Progenitor cell of endocrine pancreas (in vitro differentiated cells): ENCODE data around the gene RCOR1. TPM values are rescaled to one million over a fixed set of nuclear protein-coding genes. Genes with fewer than 3 reads are reported as not detected.
A peak's percentile ranks its signal among the peaks of the same experiment; 100 is the strongest.

Experiments used
- DNase-seq: peaks from one replicate; pipeline ENCODE4 v3.0.0; 2021; ENCODE audit warnings: low spot score; ENCODE audit not compliant: unreplicated experiment
- H3K27ac Mint-ChIP-seq: 2 replicates; pipeline ENCODE4 v1.8.0; 2021; ENCODE audit warnings: mild to moderate bottlenecking, moderate library complexity, mixed read lengths
- H3K27me3 Mint-ChIP-seq: 2 replicates; pipeline ENCODE4 v1.8.0; 2021; ENCODE audit warnings: mixed read lengths
- H3K36me3 Mint-ChIP-seq: 2 replicates; pipeline ENCODE4 v1.8.0; 2022; ENCODE audit warnings: mixed read lengths; ENCODE audit not compliant: insufficient read depth
- H3K4me1 Mint-ChIP-seq: 2 replicates; pipeline ENCODE4 v1.8.0; 2021; ENCODE audit warnings: low read depth, mixed read lengths
- H3K4me3 Mint-ChIP-seq: 2 replicates; pipeline ENCODE4 v1.8.0; 2021; ENCODE audit warnings: low read depth, mild to moderate bottlenecking, moderate library complexity, mixed read lengths
- H3K9me3 Mint-ChIP-seq: 2 replicates; pipeline ENCODE4 v1.8.0; 2021; ENCODE audit warnings: low read depth, mixed read lengths
- CTCF ChIP-seq: fragments of 200-600 bp; sonication (generic); IDR thresholded peaks from one replicate; pipeline ENCODE4 v1.5.0; 2021; ENCODE audit warnings: antibody characterized with exemption, mild to moderate bottlenecking; ENCODE audit not compliant: unreplicated experiment
- total RNA-seq: library from RNA; stranded (reverse); gene quantifications from 2 replicates; pipeline ENCODE4 v1.2.1, GENCODE V29; 2021

RCOR1 gene
- total RNA-seq, 1 donor from 2014 or later, result 41.9 TPM

GRCh38 chr14:102675396-102675795 is 82.9 kb downstream of the RCOR1 start:
- Mint-ChIP-seq H3K9me3 (peaks cover 14% of the 10 kb centered on the region), H3K27ac (peak overlapping the region; percentile 98), H3K4me1 (no peaks in the 10 kb centered on the region), H3K4me3 (no peak overlapping the region), H3K27me3 (no peaks in the 10 kb centered on the region), H3K36me3 (peaks cover 27% of the 10 kb centered on the region)
- TF ChIP-seq CTCF, result no peak
- DNase-seq, result no peak

DNA sequence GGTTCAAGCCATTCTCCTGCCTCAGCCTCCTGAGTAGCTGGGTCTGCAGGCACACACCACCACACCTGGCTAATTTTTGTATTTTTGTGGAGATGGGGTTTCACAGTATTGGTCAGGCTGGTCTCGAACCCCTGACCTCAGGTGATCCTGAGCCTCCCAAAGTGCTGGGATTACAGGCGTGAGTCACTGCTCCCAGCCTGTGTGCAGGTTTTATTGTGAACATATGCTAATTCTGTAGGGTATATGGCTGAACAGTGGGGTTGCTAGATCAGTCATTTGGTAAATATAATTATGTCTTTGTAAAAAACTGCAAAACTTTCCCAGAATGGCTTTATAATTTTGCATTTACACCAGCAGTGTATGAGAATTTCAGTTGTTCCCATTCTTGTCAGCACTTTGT is 85.9 kb downstream of the RCOR1 start:
- H3K27me3 Mint-ChIP-seq, result no peaks in the 10 kb centered on the region
- H3K27ac Mint-ChIP-seq, result peak overlapping the region; percentile 62
- no peak for TF ChIP-seq CTCF
- no peak overlapping the region for H3K4me3 Mint-ChIP-seq
- DNase-seq, result no peak
- H3K36me3 Mint-ChIP-seq, result peaks cover 23% of the 10 kb centered on the region
- peaks cover 7% of the 10 kb centered on the region for H3K9me3 Mint-ChIP-seq
- H3K4me1 Mint-ChIP-seq, result peaks cover 6% of the 10 kb centered on the region

DNA sequence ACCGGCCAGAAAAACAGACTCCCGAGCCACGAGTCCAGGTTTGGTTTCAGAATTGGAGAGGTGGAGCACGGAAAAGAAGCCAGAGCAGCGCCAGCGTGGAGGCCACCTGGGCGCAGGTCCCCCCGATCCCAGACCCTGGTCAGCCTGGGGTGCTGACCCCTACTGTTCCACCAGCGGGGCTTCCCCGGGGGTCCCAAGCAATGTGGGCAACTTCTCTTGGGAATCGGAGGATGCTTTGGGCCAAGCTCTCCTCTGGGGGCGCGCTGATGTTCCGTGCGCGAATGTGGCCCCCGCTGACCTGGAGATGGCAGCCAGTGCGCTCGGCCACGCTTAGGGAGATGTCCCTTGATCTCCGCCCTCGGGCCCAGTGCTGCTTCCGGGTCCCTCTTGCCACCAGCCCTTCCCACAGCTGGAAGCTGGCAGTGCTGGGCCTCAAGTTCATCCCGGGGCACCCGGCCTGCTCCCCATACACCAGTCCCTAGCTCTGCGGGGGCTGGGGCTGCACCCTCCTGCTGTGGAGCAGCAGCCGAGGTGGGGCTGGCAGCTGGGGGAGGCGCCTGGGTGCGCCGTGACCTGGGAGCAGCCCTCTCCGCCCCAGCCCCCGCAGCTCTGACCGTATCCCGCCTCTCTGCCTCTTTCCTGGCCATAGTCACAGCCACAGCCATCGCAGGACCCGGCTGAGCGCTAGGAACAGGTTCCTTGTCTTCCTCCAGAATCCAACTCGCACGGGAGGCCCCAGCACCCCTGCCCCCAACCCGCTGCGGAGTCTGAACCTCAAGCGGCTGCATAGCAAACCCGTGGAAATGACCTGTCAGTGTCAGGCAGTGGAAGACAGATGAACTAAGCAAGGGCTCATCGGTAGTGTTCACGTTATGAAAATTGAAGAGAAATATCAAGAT is 91.2 kb downstream of the RCOR1 start:
- H3K27ac Mint-ChIP-seq, result peak overlapping the region; percentile 82
- no peak for DNase-seq
- peak overlapping the region; percentile 31 for H3K4me3 Mint-ChIP-seq
- H3K27me3 Mint-ChIP-seq, result no peaks in the 10 kb centered on the region
- H3K9me3 Mint-ChIP-seq, result no peaks in the 10 kb centered on the region
- no peak for TF ChIP-seq CTCF
- peaks cover 10% of the 10 kb centered on the region for H3K36me3 Mint-ChIP-seq
- peaks cover 21% of the 10 kb centered on the region for H3K4me1 Mint-ChIP-seq

DNA sequence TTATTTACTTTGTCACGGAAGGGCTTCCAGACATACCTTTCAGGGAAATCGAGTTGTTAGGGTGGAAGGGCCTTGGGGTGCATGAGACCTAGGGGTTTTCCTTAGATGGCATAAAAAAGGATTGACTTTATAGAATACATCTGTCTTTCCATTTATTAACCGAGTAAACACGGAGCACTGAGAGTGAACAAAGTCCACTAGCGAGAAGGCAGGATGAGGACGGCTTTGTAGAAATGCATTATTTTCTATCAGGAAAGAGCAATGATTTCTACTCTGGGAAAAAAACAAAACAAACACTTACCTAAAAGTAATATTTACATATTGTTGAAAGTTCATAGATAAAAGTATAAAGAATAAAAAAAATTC is 91.8 kb downstream of the RCOR1 start:
- H3K36me3 Mint-ChIP-seq, result peaks cover 8% of the 10 kb centered on the region
- peak overlapping the region; percentile 31 for H3K4me3 Mint-ChIP-seq
- no peak for TF ChIP-seq CTCF
- peaks cover 21% of the 10 kb centered on the region for H3K4me1 Mint-ChIP-seq
- no peaks in the 10 kb centered on the region for H3K27me3 Mint-ChIP-seq
- peak overlapping the region; percentile 82 for H3K27ac Mint-ChIP-seq
- H3K9me3 Mint-ChIP-seq, result no peaks in the 10 kb centered on the region
- no peak for DNase-seq

GRCh38 chr14:102686196-102686801 is 93.8 kb downstream of the RCOR1 start:
- no peak overlapping the region for H3K4me3 Mint-ChIP-seq
- H3K27me3 Mint-ChIP-seq, result no peaks in the 10 kb centered on the region
- H3K27ac Mint-ChIP-seq, result peak overlapping the region; percentile 2
- DNase-seq, result no peak
- H3K36me3 Mint-ChIP-seq, result peaks cover 6% of the 10 kb centered on the region
- no peaks in the 10 kb centered on the region for H3K9me3 Mint-ChIP-seq
- peaks cover 30% of the 10 kb centered on the region for H3K4me1 Mint-ChIP-seq
- TF ChIP-seq CTCF, result no peak
